Measurements from ENCODE around the gene SEL1L3.

DNA sequence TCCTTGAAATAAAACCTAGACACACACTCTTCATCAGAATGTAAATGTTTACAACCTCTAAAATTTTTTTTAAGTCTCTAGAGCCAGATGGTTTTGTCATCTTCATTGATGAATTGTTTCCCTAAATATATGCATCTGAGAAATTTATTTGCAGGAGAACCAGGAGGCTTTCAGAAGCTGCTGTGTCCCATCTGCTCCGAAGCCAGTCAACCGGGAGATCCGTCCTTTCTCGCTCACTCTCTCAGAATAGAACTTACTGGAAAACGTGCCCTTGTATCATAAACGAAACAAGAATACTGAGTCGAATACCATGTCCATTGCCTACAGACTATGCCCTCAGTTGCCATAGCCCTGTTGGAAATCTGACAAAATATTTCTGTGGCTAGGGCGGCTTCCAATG, 103.7 kb downstream of the SEL1L3 start:
- no peak for TF ChIP-seq POLR2A (IDR thresholded peaks at IDR 0.05)
- TF ChIP-seq, protein P1, sequence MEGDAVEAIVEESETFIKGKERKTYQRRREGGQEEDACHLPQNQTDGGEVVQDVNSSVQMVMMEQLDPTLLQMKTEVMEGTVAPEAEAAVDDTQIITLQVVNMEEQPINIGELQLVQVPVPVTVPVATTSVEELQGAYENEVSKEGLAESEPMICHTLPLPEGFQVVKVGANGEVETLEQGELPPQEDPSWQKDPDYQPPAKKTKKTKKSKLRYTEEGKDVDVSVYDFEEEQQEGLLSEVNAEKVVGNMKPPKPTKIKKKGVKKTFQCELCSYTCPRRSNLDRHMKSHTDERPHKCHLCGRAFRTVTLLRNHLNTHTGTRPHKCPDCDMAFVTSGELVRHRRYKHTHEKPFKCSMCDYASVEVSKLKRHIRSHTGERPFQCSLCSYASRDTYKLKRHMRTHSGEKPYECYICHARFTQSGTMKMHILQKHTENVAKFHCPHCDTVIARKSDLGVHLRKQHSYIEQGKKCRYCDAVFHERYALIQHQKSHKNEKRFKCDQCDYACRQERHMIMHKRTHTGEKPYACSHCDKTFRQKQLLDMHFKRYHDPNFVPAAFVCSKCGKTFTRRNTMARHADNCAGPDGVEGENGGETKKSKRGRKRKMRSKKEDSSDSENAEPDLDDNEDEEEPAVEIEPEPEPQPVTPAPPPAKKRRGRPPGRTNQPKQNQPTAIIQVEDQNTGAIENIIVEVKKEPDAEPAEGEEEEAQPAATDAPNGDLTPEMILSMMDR (IDR thresholded peaks at IDR 0.05) = no peak
